HepG2 (cell line): ENCODE data around the gene TIGAR. TPM values are rescaled to one million over a fixed set of nuclear protein-coding genes. Genes with fewer than 3 reads are reported as not detected.

Experiments
- ATAC-seq: fragments of 200-7000 bp; cut with Tn5 transposase; 3 replicates; pipeline ENCODE4 v1.9.1; 2020; ENCODE audit warnings: mild to moderate bottlenecking, moderate library complexity
- BruUV-seq: library from RNA; stranded (reverse); fragments of 400-500 nt; replicated peaks from 2 replicates; lab custom pipeline; 2021; lab: Mats Ljungman, UMichigan
- CTCF ChIA-PET: fragments of 300-600 bp; formaldehyde crosslinking; extraction: SDS; loops from one replicate; lab custom pipeline; 2021; ENCODE audit warnings: low total read pairs, inconsistent platforms, low intra/inter-chr PET ratio; lab: Yijun Ruan, JAX
- POLR2A ChIA-PET: fragments of 350-600 bp; sonication (Branson Sonifier 250); formaldehyde crosslinking; loops from one replicate; lab custom pipeline; 2020; ENCODE audit warnings: antibody characterized with exemption, inconsistent platforms; lab: Yijun Ruan, JAX
- DNase-seq: peaks from one replicate; pipeline ENCODE4 v3.0.0-alpha.2; 2015; ENCODE audit warnings: low spot score
- FAIRE-seq: peaks from 3 replicates; lab custom pipeline; 2011; peaks lifted over from hg19 to GRCh38; lab: Jason Lieb, UNC
- H2AFZ ChIP-seq: one replicate; pipeline ENCODE4 v1.6.1; 2011; ENCODE audit warnings: low read length, inconsistent platforms
- H3K27ac ChIP-seq: fragments of 300-600 bp; 3 replicates; pipeline ENCODE4 v1.8.0; 2011; ENCODE audit warnings: mixed run types, mild to moderate bottlenecking, mixed read lengths, low read length, inconsistent platforms; ENCODE audit not compliant: insufficient read depth; ENCODE audit errors: extremely low read length
- H3K27me3 ChIP-seq, 2 experiments: fragments of 200-600 bp in 1 of 2; 2 replicates in 1 of 2; 3 replicates in 1 of 2; pipeline versions ENCODE4 v1.6.0 to v1.8.0; 2011; ENCODE audit warnings: low read length in 2 of 2, mild to moderate bottlenecking in 2 of 2, moderate library complexity in 2 of 2, inconsistent platforms in 1 of 2; ENCODE audit not compliant: insufficient read depth in 2 of 2, control insufficient read depth in 1 of 2
- H3K36me3 ChIP-seq, 2 experiments: fragments of 200-600 bp in 1 of 2; replicated peaks in 1 of 2; 2 replicates in 1 of 2; 3 replicates in 1 of 2; pipeline versions ENCODE4 v1.5.1 to v1.8.0; 2011; ENCODE audit warnings: low read length in 2 of 2, inconsistent platforms in 1 of 2; ENCODE audit not compliant: insufficient read depth in 2 of 2, control insufficient read depth in 1 of 2
- H3K4me1 ChIP-seq: 2 replicates; pipeline ENCODE4 v1.5.1; 2012; ENCODE audit warnings: low read length, inconsistent platforms; ENCODE audit not compliant: insufficient read depth
- H3K4me2 ChIP-seq: 2 replicates; pipeline ENCODE4 v1.6.0; 2011; ENCODE audit warnings: low read depth, low read length, inconsistent platforms
- H3K4me3 ChIP-seq, 3 experiments: fragments of 200-600 bp in 1 of 3; sonication (generic), shearing (Covaris generic) in 1 of 3; replicated peaks in 1 of 3; 2 replicates each; pipeline ENCODE4 v1.5.1; 2011 to 2016; ENCODE audit warnings: low read length in 3 of 3, inconsistent platforms in 2 of 3, low read depth in 2 of 3, mild to moderate bottlenecking in 2 of 3, control low read depth in 1 of 3, mixed read lengths in 1 of 3; ENCODE audit not compliant: insufficient read depth in 1 of 3
- H3K79me2 ChIP-seq: one replicate; pipeline ENCODE4 v1.6.1; 2011; ENCODE audit warnings: low read length, inconsistent platforms; ENCODE audit not compliant: insufficient read depth
- H3K9ac ChIP-seq: 2 replicates; pipeline ENCODE4 v1.6.0; 2011; ENCODE audit warnings: mild to moderate bottlenecking, low read depth, low read length, inconsistent platforms; ENCODE audit not compliant: insufficient read depth
- H3K9me3 ChIP-seq: 2 replicates; pipeline ENCODE4 v1.5.1; 2012; ENCODE audit warnings: mild to moderate bottlenecking, low read length
- H4K20me1 ChIP-seq: 2 replicates; pipeline ENCODE4 v1.6.0; 2011; ENCODE audit warnings: inconsistent platforms, mild to moderate bottlenecking, low read length, moderate library complexity; ENCODE audit not compliant: insufficient read depth
- AGO2 ChIP-seq: fragments of 200-400 bp; formaldehyde crosslinking; optimal IDR thresholded peaks from 2 replicates; pipeline ENCODE3; 2017; ENCODE audit warnings: mild to moderate bottlenecking, low read depth, low read length, moderate library complexity
- ATF7-NPFF ChIP-seq: sonication (generic); formaldehyde crosslinking; IDR thresholded peaks from 2 replicates; pipeline ENCODE4 v1.8.1; 2023; ENCODE audit warnings: mild to moderate bottlenecking, low read depth, missing genetic modification reagents, moderate library complexity
- CHD2 ChIP-seq: IDR thresholded peaks from 2 replicates; pipeline ENCODE4 v1.6.1; 2011; ENCODE audit warnings: low read depth, low read length, improper control_type of control experiment
- ELF3 ChIP-seq: IDR thresholded peaks from 2 replicates; pipeline ENCODE4 v1.6.1; 2016; ENCODE audit warnings: missing genetic modification reagents, missing compliant biosample characterization
- GTF2F1 ChIP-seq: fragments of 150-350 bp; IDR thresholded peaks from 2 replicates; pipeline ENCODE4 v1.6.1; 2014; ENCODE audit warnings: low read length
- KMT2B ChIP-seq: IDR thresholded peaks from 2 replicates; pipeline ENCODE4 v1.6.1; 2016; ENCODE audit warnings: missing genetic modification reagents, missing compliant biosample characterization
- MAF1 ChIP-seq: sonication (generic); formaldehyde crosslinking; IDR thresholded peaks from 2 replicates; pipeline ENCODE4 v1.5.0; 2020; ENCODE audit warnings: missing genetic modification reagents, borderline replicate concordance
- MAFK ChIP-seq, 2 experiments: IDR thresholded peaks in 1 of 2; conservative IDR thresholded peaks in 1 of 2; 2 replicates each; pipeline ENCODE4 v1.6.1; 2011; ENCODE audit warnings: improper control_type of control experiment in 2 of 2, low read length in 2 of 2
- ONECUT2 ChIP-seq: sonication (generic); formaldehyde crosslinking; IDR thresholded peaks from 2 replicates; pipeline ENCODE4 v1.4.0; 2020; ENCODE audit warnings: missing genetic modification reagents
- SAFB2 ChIP-seq: sonication (generic); formaldehyde crosslinking; IDR thresholded peaks from 2 replicates; pipeline ENCODE4 v1.5.1; 2020; ENCODE audit warnings: missing genetic modification reagents, low read depth, mild to moderate bottlenecking, borderline replicate concordance
- SP5 ChIP-seq: IDR thresholded peaks from 2 replicates; pipeline ENCODE4 v1.6.1; 2016; ENCODE audit warnings: low read depth, borderline replicate concordance
- STAT5B ChIP-seq: sonication (generic); formaldehyde crosslinking; IDR thresholded peaks from 2 replicates; pipeline ENCODE4 v1.4.0; 2020; ENCODE audit warnings: missing genetic modification reagents
- ZKSCAN8 ChIP-seq: IDR thresholded peaks from 2 replicates; pipeline ENCODE4 v1.6.1; 2016; ENCODE audit warnings: borderline replicate concordance, missing genetic modification reagents, missing compliant biosample characterization
- ZNF3 ChIP-seq: IDR thresholded peaks from 2 replicates; pipeline ENCODE4 v1.7.0; 2017; ENCODE audit warnings: inconsistent platforms
- ZNF33B ChIP-seq: sonication (generic); formaldehyde crosslinking; IDR thresholded peaks from 2 replicates; pipeline ENCODE4 v1.5.1; 2020; ENCODE audit warnings: mild to moderate bottlenecking, missing genetic modification reagents
- ZNF441 ChIP-seq: sonication (generic); formaldehyde crosslinking; IDR thresholded peaks from 2 replicates; pipeline ENCODE4 v1.7.0; 2021; ENCODE audit warnings: missing genetic modification reagents, borderline replicate concordance
- ZNF678 ChIP-seq: sonication (generic); formaldehyde crosslinking; IDR thresholded peaks from 2 replicates; pipeline ENCODE4 v1.4.0; 2020; ENCODE audit warnings: mild to moderate bottlenecking, missing genetic modification reagents
- ZNF841 ChIP-seq: sonication (generic); formaldehyde crosslinking; IDR thresholded peaks from 2 replicates; pipeline ENCODE4 v1.8.1; 2023; ENCODE audit warnings: missing genetic modification reagents, borderline replicate concordance
- WGBS: methylation state at CpG from one replicate; pipeline ENCODE4 v1.1.6; 2017; ENCODE audit warnings: low lambda C conversion rate; 5-methylcytosine and 5-hydroxymethylcytosine counted together
- in situ Hi-C: cut with HindIII; loops from 2 replicates; pipeline ENCODE4 v1.10.0; 2017; ENCODE audit warnings: low pct_unique_long_range_greater_than_20kb; ENCODE audit not compliant: extremely low pct_ligation_motif_present
- intact Hi-C: fragments of 100-400 bp; cut with micrococcal nuclease; formaldehyde crosslinking; loops from one replicate; pipeline ENCODE4 v1.10.0; 2022; ENCODE audit not compliant: unreplicated experiment
- polyA plus RNA-seq, 8 experiments: library from polyadenylated mRNA; depleted of rRNA in 3 of 8; stranded (reverse) in 7 of 8; unstranded in 1 of 8; fragments of >200 nt; fragmentation: Illumina TruSeq in 4 of 8; extraction: Trizol in 4 of 8; gene quantifications; 2 replicates each; pipeline versions ENCODE4 v1.2.1 to v1.2.3, GENCODE V29; 2011 to 2016; ENCODE audit warnings: low read depth in 4 of 8, missing spikeins in 1 of 8, mixed read lengths in 1 of 8; ENCODE audit not compliant: insufficient read depth in 1 of 8
- total RNA-seq, 5 experiments: library from RNA; depleted of rRNA; stranded (reverse); fragments of >200 nt; fragmentation: Illumina TruSeq; extraction: Trizol; gene quantifications; 2 replicates each; pipeline ENCODE4 v1.2.3, GENCODE V29; 2016; ENCODE audit warnings: low read depth in 1 of 5
- TF ChIP-seq, protein P1 (sequence below): IDR thresholded peaks from 2 replicates; pipeline ENCODE4 v1.6.1; 2016; ENCODE audit warnings: missing biosample characterization, missing genetic modification reagents, low read depth

Gene TIGAR
- total and polyA plus RNA-seq, 2 of the 13 experiments (the other 11 are each of a cell fraction or from before 2014, with no cell fraction given), result 2.6 to 21.8 TPM

- ChIA-PET POLR2A (no interaction called here), CTCF (no interaction called here)
- FAIRE-seq (no peak), DNase-seq (no peak), ATAC-seq (no peak)
- BruUV-seq, result no TSS peak
- Histone ChIP-seq H3K4me3 (no peak overlapping the region), H3K27me3 (peaks cover 3 to 25% of the 10 kb centered on the region in 2 experiments; a peak in 3 of 5 replicates), H3K79me2 (no peaks in the 10 kb centered on the region), H3K9me3 (no peaks in the 10 kb centered on the region), H4K20me1 (no peaks in the 10 kb centered on the region), H3K36me3 (no peaks in the 10 kb centered on the region), H3K4me1 (no peaks in the 10 kb centered on the region), H2AFZ (no peak overlapping the region), H3K9ac (no peak overlapping the region), H3K4me2 (no peak overlapping the region), H3K27ac (no peak overlapping the region)
- intact Hi-C loops (no loop called here), in situ Hi-C loops (no loop called here)
- 9% methylated on average over 3 of the region's 3 CpGs for WGBS
- TF ChIP-seq ZNF841 (no peak), ZNF678 (no peak), KMT2B (CRISPR knock-in tag) (no peak), SAFB2 (CRISPR knock-in tag) (no peak), ZNF441 (CRISPR knock-in tag) (no peak), AGO2 (no peak), ZNF3 (CRISPR knock-in tag) (no peak), ZKSCAN8 (CRISPR knock-in tag) (no peak), ZNF33B (CRISPR knock-in tag) (no peak), STAT5B (CRISPR knock-in tag) (no peak), SP5 (no peak), CHD2 (no peak), MAF1 (CRISPR knock-in tag) (no peak), ATF7-NPFF (no peak), MAFK (conservative IDR thresholded peaks at IDR 0.05 in 1 of 2, IDR thresholded peaks at IDR 0.05 in 1 of 2; ENCODE audit: low read length in 2 of 2) (no peak), ONECUT2 (no peak), ELF3 (CRISPR knock-in tag) (no peak), GTF2F1 (no peak)
- TF ChIP-seq, protein P1, sequence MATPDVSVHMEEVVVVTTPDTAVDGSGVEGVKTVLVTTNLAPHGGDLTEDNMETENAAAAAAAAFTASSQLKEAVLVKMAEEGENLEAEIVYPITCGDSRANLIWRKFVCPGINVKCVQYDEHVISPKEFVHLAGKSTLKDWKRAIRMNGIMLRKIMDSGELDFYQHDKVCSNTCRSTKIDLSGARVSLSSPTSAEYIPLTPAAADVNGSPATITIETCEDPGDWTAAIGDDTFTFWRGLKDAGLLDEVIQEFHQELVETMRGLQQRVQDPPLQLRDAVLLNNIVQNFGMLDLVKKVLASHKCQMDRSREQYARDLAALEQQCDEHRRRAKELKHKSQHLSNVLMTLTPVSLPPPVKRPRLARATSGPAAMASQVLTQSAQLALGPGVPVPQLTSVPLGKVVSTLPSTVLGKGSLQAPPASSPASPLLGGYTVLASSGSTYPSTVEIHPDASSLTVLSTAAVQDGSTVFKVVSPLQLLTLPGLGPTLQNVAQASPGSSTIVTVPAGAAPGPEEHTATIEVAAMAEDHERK (CRISPR knock-in tag), result no peak
Observed at GRCh38 chr12:4401117-4401516, 80.1 kb downstream of the TIGAR start.
